Kidney (tissue), 14 donors: ENCODE data around the gene INO80E. TPM values are rescaled to one million over a fixed set of nuclear protein-coding genes. Genes with fewer than 3 reads are reported as not detected.

ENCODE experiments used
- DNase-seq, 5 donors: peaks; one replicate each; pipeline ENCODE4 v3.0.0-alpha.2; 2013 to 2020
- FAIRE-seq: peaks from 2 replicates; lab custom pipeline; 2012; peaks lifted over from hg19 to GRCh38; lab: Jason Lieb, UNC
- H3K27ac ChIP-seq, 2 donors: one replicate each; pipeline ENCODE4 v1.7.0; 2013; ENCODE audit warnings: low read depth in 2 of 2, low read length in 2 of 2, inconsistent platforms in 1 of 2
- H3K27me3 ChIP-seq: one replicate; pipeline ENCODE4 v1.7.1; 2013; ENCODE audit warnings: low read length, inconsistent platforms; ENCODE audit not compliant: control insufficient read depth, insufficient read depth
- H3K36me3 ChIP-seq, 3 donors: one replicate each; pipeline versions ENCODE4 v1.7.0 to v1.7.1; 2013; ENCODE audit warnings: low read length in 3 of 3, control low read depth in 1 of 3, inconsistent platforms in 1 of 3; ENCODE audit not compliant: insufficient read depth in 3 of 3, control insufficient read depth in 2 of 3
- H3K4me1 ChIP-seq, 3 donors: one replicate each; pipeline versions ENCODE4 v1.7.0 to v1.7.1; 2013; ENCODE audit warnings: low read length in 3 of 3, inconsistent platforms in 1 of 3, low read depth in 1 of 3; ENCODE audit not compliant: control insufficient read depth in 2 of 3, insufficient read depth in 2 of 3
- H3K4me3 ChIP-seq, 3 donors: one replicate each; pipeline versions ENCODE4 v1.7.0 to v1.8.1; 2013; ENCODE audit warnings: low read length in 3 of 3, control low read depth in 1 of 3, inconsistent platforms in 1 of 3
- H3K9ac ChIP-seq, 3 donors: one replicate each; pipeline versions ENCODE4 v1.7.0 to v1.7.1; 2013; ENCODE audit warnings: low read length in 3 of 3, control low read depth in 1 of 3, inconsistent platforms in 1 of 3
- H3K9me3 ChIP-seq, 3 donors: one replicate each; pipeline versions ENCODE4 v1.7.0 to v1.7.1; 2013; ENCODE audit warnings: low read length in 3 of 3, control low read depth in 1 of 3, inconsistent platforms in 1 of 3; ENCODE audit not compliant: control insufficient read depth in 2 of 3, insufficient read depth in 1 of 3
- intact Hi-C: fragments of 100-400 bp; cut with DNase I; formaldehyde crosslinking; loops from one replicate; pipeline ENCODE4 v1.11.1; 2022
- polyA plus RNA-seq: library from polyadenylated mRNA; stranded (reverse); fragments of 350-450 nt; fragmentation: Illumina TruSeq; extraction: RNeasy Lipid Tissue Mini Kit (QIAGEN cat#74804); gene quantifications from one replicate; pipeline ENCODE4 v1.2.3, GENCODE V29; 2014; ENCODE audit warnings: low read depth, low replicate concordance; ENCODE audit not compliant: insufficient read depth
- total RNA-seq: library from RNA; stranded (reverse); fragmentation: NEBNext Ultra II Directional; extraction: Animal tissue kit (Norgen Biotek cat#: 25700); gene quantifications from one replicate; pipeline ENCODE4 v1.2.1, GENCODE V29; 2021
- TF ChIP-seq, protein P1 (sequence below): IDR thresholded peaks from 3 replicates; pipeline ENCODE4 v1.5.1; 2012; ENCODE audit warnings: mild to moderate bottlenecking, moderate library complexity, borderline replicate concordance; ENCODE audit not compliant: insufficient read depth; ENCODE audit errors: extremely low read depth
- donor health status: control.
- donor health status: control.
- donor health status: control.
- donor health status: control.
- donor health status: control.
- donor health status: DM: yes; HTN: yes; CAD: no.
- donor health status: Normal renal cell carcinoma (clear cell type).

INO80E gene
- total and polyA plus RNA-seq, 2 donors from 2014 or later = 52.7 to 74.1 TPM

DNA sequence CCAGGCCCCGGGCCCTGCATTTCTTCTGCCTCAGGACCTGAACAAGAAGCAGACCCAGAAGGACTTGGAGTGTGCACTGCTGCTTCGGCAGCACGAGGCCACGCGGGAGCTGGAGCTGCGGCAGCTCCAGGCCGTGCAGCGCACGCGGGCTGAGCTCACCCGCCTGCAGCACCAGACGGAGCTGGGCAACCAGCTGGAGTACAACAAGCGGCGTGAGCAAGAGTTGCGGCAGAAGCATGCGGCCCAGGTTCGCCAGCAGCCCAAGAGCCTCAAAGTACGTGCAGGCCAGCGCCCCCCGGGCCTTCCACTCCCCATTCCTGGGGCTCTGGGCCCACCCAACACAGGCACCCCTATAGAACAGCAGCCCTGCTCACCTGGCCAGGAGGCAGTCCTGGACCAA, 9.8 kb upstream of the INO80E start:
- Histone ChIP-seq H3K4me1 (no peaks in the 10 kb centered on the region), H3K36me3 (peaks cover 2 to 65% (median 60%) of the 10 kb centered on the region in 3 donors), H3K27me3 (no peaks in the 10 kb centered on the region), H3K9ac (no peak overlapping the region), H3K27ac (no peak overlapping the region), H3K9me3 (no peaks in the 10 kb centered on the region), H3K4me3 (no peak overlapping the region)
- intact Hi-C loops = no loop called here
- TF ChIP-seq, protein P1, sequence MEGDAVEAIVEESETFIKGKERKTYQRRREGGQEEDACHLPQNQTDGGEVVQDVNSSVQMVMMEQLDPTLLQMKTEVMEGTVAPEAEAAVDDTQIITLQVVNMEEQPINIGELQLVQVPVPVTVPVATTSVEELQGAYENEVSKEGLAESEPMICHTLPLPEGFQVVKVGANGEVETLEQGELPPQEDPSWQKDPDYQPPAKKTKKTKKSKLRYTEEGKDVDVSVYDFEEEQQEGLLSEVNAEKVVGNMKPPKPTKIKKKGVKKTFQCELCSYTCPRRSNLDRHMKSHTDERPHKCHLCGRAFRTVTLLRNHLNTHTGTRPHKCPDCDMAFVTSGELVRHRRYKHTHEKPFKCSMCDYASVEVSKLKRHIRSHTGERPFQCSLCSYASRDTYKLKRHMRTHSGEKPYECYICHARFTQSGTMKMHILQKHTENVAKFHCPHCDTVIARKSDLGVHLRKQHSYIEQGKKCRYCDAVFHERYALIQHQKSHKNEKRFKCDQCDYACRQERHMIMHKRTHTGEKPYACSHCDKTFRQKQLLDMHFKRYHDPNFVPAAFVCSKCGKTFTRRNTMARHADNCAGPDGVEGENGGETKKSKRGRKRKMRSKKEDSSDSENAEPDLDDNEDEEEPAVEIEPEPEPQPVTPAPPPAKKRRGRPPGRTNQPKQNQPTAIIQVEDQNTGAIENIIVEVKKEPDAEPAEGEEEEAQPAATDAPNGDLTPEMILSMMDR = no peak
- FAIRE-seq = no peak
- no peak for DNase-seq

DNA sequence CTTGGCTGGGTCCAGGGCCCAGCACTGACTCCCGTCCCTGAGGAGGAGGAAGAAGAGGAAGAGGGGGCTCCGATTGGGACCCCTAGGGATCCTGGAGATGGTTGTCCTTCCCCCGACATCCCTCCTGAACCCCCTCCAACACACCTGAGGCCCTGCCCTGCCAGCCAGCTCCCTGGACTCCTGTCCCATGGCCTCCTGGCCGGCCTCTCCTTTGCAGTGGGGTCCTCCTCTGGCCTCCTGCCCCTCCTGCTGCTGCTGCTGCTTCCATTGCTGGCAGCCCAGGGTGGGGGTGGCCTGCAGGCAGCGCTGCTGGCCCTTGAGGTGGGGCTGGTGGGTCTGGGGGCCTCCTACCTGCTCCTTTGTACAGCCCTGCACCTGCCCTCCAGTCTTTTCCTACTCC, 9.1 kb upstream of the INO80E start:
- H3K36me3 ChIP-seq = peaks cover 0 to 58% (median 53%) of the 10 kb centered on the region in 3 donors
- H3K9ac ChIP-seq = no peak overlapping the region
- FAIRE-seq = no peak
- H3K27ac ChIP-seq = no peak overlapping the region
- no peak overlapping the region for H3K4me3 ChIP-seq
- DNase-seq = no peak
- H3K9me3 ChIP-seq = no peaks in the 10 kb centered on the region
- TF ChIP-seq, protein P1 = no peak
- H3K27me3 ChIP-seq = no peaks in the 10 kb centered on the region
- H3K4me1 ChIP-seq = no peaks in the 10 kb centered on the region
- intact Hi-C loops = no loop called here

DNA sequence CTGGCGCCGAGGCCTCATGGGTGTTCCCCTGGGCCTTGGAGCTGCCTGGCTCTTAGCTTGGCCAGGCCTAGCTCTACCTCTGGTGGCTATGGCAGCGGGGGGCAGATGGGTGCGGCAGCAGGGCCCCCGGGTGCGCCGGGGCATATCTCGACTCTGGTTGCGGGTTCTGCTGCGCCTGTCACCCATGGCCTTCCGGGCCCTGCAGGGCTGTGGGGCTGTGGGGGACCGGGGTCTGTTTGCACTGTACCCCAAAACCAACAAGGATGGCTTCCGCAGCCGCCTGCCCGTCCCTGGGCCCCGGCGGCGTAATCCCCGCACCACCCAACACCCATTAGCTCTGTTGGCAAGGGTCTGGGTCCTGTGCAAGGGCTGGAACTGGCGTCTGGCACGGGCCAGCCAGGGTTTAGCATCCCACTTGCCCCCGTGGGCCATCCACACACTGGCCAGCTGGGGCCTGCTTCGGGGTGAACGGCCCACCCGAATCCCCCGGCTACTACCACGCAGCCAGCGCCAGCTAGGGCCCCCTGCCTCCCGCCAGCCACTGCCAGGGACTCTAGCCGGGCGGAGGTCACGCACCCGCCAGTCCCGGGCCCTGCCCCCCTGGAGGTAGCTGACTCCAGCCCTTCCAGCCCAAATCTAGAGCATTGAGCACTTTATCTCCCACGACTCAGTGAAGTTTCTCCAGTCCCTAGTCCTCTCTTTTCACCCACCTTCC, 8.5 kb upstream of the INO80E start:
- H3K4me3 ChIP-seq = no peak overlapping the region
- intact Hi-C loops = no loop called here
- H3K9me3 ChIP-seq = no peaks in the 10 kb centered on the region
- no peak overlapping the region for H3K27ac ChIP-seq
- TF ChIP-seq, protein P1 = no peak
- no peaks in the 10 kb centered on the region for H3K4me1 ChIP-seq
- no peak for FAIRE-seq
- DNase-seq = no peak
- H3K36me3 ChIP-seq = peaks cover 0 to 53% (median 52%) of the 10 kb centered on the region in 3 donors
- no peak overlapping the region for H3K9ac ChIP-seq
- no peaks in the 10 kb centered on the region for H3K27me3 ChIP-seq
